ENCODE data around the gene CCL1. TPM values are rescaled to one million over a fixed set of nuclear protein-coding genes. Genes with fewer than 3 reads are reported as not detected.
"Not testable (repeated sequence)": the region's sequence is repeated elsewhere in the genome, so short reads cannot be mapped to it uniquely, and the experiment has no call there.

CCL1 gene
- total RNA-seq, 3 donors from 2014 or later, result not detected

DNA sequence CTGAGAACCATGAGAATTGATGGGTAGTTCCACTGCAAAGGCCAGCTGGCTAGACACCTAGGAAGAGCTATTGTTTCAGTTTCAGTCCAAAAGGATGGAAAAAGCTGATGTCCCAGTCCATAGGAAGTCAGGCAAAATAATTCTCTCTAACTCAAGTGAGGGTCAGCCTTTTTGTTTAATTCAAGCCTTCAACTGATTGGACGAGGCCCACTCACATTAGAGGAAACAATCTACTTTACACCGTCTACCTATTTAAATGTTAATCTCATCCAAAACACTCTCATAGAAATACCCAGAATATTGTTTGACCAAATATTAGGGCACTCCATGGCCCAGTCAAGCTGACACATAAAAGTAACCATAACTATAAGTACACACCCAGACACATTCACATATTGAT is 21.1 kb downstream of the CCL1 start:
- Histone ChIP-seq H3K36me3 (no peaks in the 10 kb centered on the region), H3K4me1 (no peaks in the 10 kb centered on the region), H3K9me3 (no peaks in the 10 kb centered on the region), H3K27ac (no peak overlapping the region), H3K27me3 (no peaks in the 10 kb centered on the region), H3K4me3 (no peak overlapping the region)
- no peak for DNase-seq (ENCODE audit: low spot score in 2 of 2)
- TF ChIP-seq POLR2A (IDR thresholded peaks at IDR 0.05) (no peak), POLR2AphosphoS5 (IDR thresholded peaks at IDR 0.05) (no peak)
- intact Hi-C loops (cut with DNase I; ENCODE audit: low total_unique reads), result no loop called here

DNA sequence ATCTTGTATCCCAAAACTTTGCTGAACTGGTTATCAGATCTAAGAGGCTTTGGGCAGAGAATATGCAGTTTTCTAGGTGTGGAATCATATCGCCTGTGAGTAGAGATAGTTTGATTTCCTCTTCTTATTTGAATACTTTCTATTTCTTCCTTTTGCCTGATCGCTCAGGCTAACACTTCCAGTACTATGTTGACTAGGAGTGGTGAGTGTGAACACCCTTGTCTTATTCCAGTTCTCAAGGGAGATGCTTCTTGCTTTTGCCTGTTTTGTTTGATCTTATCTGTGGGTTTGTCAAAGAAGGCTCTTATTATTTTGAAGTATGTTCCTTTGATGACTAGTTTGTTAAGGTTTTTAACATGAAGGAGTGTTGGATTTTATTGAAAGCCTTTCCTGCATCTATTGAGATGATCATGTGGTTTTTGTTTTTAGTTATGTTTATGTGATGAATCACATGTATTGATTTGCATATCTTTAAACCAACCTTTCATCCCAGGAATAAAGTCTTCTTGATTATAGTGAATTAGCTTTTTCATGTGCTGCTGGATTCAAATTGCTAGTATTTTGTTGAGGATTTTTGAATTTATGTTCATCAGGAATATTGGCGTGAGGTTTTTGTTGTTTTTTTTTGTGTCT is 23.8 kb downstream of the CCL1 start:
- Histone ChIP-seq H3K36me3 (no peaks in the 10 kb centered on the region), H3K4me3 (no peak overlapping the region), H3K27me3 (no peaks in the 10 kb centered on the region), H3K9me3 (no peaks in the 10 kb centered on the region), H3K4me1 (no peaks in the 10 kb centered on the region), H3K27ac (no peak overlapping the region)
- DNase-seq (ENCODE audit: low spot score in 2 of 2), result no peak
- no peak for TF ChIP-seq POLR2AphosphoS5 (IDR thresholded peaks at IDR 0.05)
- TF ChIP-seq POLR2A (IDR thresholded peaks at IDR 0.05), result no peak
- TF ChIP-seq, protein P1, sequence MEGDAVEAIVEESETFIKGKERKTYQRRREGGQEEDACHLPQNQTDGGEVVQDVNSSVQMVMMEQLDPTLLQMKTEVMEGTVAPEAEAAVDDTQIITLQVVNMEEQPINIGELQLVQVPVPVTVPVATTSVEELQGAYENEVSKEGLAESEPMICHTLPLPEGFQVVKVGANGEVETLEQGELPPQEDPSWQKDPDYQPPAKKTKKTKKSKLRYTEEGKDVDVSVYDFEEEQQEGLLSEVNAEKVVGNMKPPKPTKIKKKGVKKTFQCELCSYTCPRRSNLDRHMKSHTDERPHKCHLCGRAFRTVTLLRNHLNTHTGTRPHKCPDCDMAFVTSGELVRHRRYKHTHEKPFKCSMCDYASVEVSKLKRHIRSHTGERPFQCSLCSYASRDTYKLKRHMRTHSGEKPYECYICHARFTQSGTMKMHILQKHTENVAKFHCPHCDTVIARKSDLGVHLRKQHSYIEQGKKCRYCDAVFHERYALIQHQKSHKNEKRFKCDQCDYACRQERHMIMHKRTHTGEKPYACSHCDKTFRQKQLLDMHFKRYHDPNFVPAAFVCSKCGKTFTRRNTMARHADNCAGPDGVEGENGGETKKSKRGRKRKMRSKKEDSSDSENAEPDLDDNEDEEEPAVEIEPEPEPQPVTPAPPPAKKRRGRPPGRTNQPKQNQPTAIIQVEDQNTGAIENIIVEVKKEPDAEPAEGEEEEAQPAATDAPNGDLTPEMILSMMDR (IDR thresholded peaks at IDR 0.05), result no peak
- intact Hi-C loops (cut with DNase I; ENCODE audit: low total_unique reads), result no loop called here

DNA sequence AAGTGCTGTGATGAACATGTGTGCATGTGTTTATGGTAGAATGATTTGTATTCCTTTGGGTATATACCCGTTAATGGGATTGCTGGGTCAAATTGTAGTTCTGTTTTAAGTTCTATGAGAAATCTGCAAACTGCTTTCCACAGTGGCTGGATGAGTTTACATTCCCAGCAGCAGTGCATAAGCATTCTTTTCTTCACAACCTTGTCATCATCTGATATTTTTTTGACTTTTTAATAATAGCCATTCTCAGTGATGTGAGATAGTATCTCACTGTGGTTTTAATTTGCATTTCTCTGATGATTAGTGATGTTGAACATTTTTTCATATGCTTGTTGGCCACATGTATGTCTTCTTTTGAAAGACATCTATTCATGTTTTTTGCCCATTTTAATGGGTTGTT is 25.3 kb downstream of the CCL1 start:
- Histone ChIP-seq H3K4me3 (no peak overlapping the region), H3K4me1 (no peaks in the 10 kb centered on the region), H3K9me3 (no peaks in the 10 kb centered on the region), H3K27me3 (no peaks in the 10 kb centered on the region), H3K27ac (no peak overlapping the region), H3K36me3 (no peaks in the 10 kb centered on the region)
- DNase-seq (ENCODE audit: low spot score in 2 of 2), result no peak
- TF ChIP-seq POLR2AphosphoS5 (IDR thresholded peaks at IDR 0.05) (no peak), POLR2A (IDR thresholded peaks at IDR 0.05) (no peak)
- TF ChIP-seq, protein P1 (IDR thresholded peaks at IDR 0.05), result no peak
- intact Hi-C loops (cut with DNase I; ENCODE audit: low total_unique reads), result no loop called here

DNA sequence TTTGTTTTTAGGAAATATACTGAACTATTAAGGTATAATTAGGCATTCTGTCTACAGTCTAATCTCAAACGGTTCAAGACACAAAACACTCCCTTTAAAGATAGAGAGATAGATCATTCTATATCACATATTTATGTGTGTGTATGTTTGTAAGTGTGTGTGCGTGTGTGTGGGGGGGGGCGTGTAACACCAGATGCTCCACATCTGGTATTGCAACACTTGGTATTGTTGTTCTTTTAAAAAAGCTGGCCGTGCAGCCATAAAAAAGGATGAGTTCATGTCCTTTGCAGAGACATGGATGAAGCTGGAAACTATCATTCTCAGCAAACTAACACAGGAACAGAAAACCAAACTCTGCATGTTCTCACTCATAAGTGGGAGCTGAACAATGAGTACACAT is 35.5 kb downstream of the CCL1 start:
- H3K4me3 ChIP-seq; H3K27me3 ChIP-seq; H3K36me3 ChIP-seq; intact Hi-C loops (cut with DNase I; ENCODE audit: low total_unique reads); H3K9me3 ChIP-seq; H3K27ac ChIP-seq; DNase-seq (ENCODE audit: low spot score in 2 of 2); H3K4me1 ChIP-seq: not testable (repeated sequence)
- peak in 2 of 3 donors; percentile 34 to 48 for TF ChIP-seq POLR2AphosphoS5 (IDR thresholded peaks at IDR 0.05)

DNA sequence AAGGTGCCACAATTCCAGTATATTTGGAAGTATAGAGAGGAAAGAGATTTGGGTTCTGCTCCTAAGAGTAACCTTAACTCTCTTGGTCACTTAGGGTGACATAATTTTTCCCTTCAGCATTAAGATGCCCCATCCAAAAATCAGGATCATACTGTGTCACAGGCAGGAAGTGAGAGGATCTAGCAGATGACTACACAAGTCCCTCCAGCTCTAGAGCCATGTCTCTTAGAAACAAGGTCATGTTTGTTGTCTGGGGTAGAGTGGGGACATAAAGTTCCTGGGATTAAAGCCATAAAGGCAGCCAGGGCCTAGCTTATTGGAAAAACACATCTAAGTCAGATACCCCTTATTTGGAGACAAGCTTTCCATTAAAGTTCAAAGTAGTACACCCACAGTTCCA is 41.1 kb downstream of the CCL1 start:
- Histone ChIP-seq H3K36me3 (no peaks in the 10 kb centered on the region), H3K27me3 (no peaks in the 10 kb centered on the region), H3K4me3 (no peak overlapping the region), H3K9me3 (peaks cover 0 to 8% of the 10 kb centered on the region in 2 donors), H3K27ac (peak overlapping the region in 1 of 2 donors; percentile 23), H3K4me1 (no peaks in the 10 kb centered on the region)
- TF ChIP-seq, protein P1 (IDR thresholded peaks at IDR 0.05), result no peak
- TF ChIP-seq POLR2A (IDR thresholded peaks at IDR 0.05), result no peak
- TF ChIP-seq POLR2AphosphoS5 (IDR thresholded peaks at IDR 0.05), result no peak
- intact Hi-C loops (cut with DNase I; ENCODE audit: low total_unique reads), result no loop called here
- DNase-seq (ENCODE audit: low spot score in 2 of 2), result no peak

DNA sequence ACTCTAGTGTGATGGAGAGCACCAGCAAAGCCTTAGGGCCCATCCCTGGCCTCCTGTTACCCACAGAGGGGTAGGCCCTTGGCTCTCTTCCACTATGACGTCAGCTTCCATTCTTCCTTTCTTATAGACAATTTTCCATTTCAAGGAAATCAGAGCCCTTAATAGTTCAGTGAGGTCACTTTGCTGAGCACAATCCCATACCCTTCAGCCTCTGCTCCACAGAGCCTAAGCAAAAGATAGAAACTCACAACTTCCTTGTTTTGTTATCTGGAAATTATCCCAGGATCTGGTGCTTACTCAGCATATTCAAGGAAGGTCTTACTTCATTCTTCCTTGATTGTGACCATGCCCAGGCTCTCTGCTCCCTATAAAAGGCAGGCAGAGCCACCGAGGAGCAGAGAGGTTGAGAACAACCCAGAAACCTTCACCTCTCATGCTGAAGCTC is 44.0 kb downstream of the CCL1 start, which contains the start of gene CCL8:
TSS of gene CCL8 (plus strand) at position 397 of the 445 bp plus-strand sequence. CDS start 67 bp downstream, outside the sequence.
- DNase-seq (ENCODE audit: low spot score in 2 of 2), result no peak
- TF ChIP-seq POLR2AphosphoS5 (IDR thresholded peaks at IDR 0.05) (no peak), POLR2A (IDR thresholded peaks at IDR 0.05) (no peak)
- Histone ChIP-seq H3K4me3 (no peak within 1 kb of the TSS), H3K4me1 (peaks cover 0 to under 1% of the 10 kb centered on the region in 2 donors), H3K9me3 (peaks cover 0 to 2% of the 10 kb centered on the region in 2 donors), H3K36me3 (no peaks in the 10 kb centered on the region), H3K27ac (peak within 1 kb of the TSS; percentile 22 to 61), H3K27me3 (no peaks in the 10 kb centered on the region)
- intact Hi-C loops (cut with DNase I; ENCODE audit: low total_unique reads), result no loop called here
